Body of pancreas (tissue), 4 donors: Measurements from ENCODE around the gene KIAA0319L. TPM values are rescaled to one million over a fixed set of nuclear protein-coding genes. Genes with fewer than 3 reads are reported as not detected.

Experiments
- ATAC-seq: fragments of 150-250 bp; one replicate; pipeline ENCODE4 v1.9.1; 2016
- DNase-seq, 4 donors: peaks; one replicate each; pipeline ENCODE4 v3.0.0-alpha.2; 2019
- H3K27ac ChIP-seq, 4 donors: fragments of 200-600 bp; sonication (generic); 1 replicate in 3 of 4; 2 replicates in 1 of 4; pipeline versions ENCODE4 v1.5.1 to v1.6.1; 2016 to 2019; ENCODE audit warnings: mild to moderate bottlenecking in 1 of 4, mixed read lengths in 1 of 4, moderate library complexity in 1 of 4
- H3K27me3 ChIP-seq, 2 donors: fragments of 200-600 bp; sonication (generic); one replicate each; pipeline ENCODE4 v1.6.0; 2016; ENCODE audit warnings: mild to moderate bottlenecking in 1 of 2
- H3K36me3 ChIP-seq, 2 donors: fragments of 200-600 bp; sonication (generic); replicated peaks in 1 of 2; 2 replicates each; pipeline ENCODE4 v1.5.1; 2016; ENCODE audit warnings: low read depth in 2 of 2; ENCODE audit not compliant: insufficient read depth in 1 of 2
- H3K4me1 ChIP-seq: fragments of 200-600 bp; sonication (generic); one replicate; pipeline ENCODE4 v1.6.0; 2016
- H3K4me3 ChIP-seq, 2 donors: fragments of 200-600 bp; sonication (generic); 1 replicate in 1 of 2; 2 replicates in 1 of 2; pipeline ENCODE4 v1.5.1; 2016 to 2019
- H3K9me3 ChIP-seq, 3 donors: fragments of 200-600 bp; sonication (generic); 1 replicate in 2 of 3; 2 replicates in 1 of 3; pipeline ENCODE4 v1.5.1; 2016
- POLR2A ChIP-seq, 3 donors: fragments of 450-650 bp; IDR thresholded peaks; one replicate each; pipeline ENCODE4 v1.6.1; 2016; ENCODE audit warnings: antibody characterized with exemption in 3 of 3, mild to moderate bottlenecking in 2 of 3
- WGBS, 2 donors: methylation state at CpG; one replicate each; pipeline ENCODE4 v1.1.5; 2017; 5-methylcytosine and 5-hydroxymethylcytosine counted together
- intact Hi-C: fragments of 100-400 bp; cut with DNase I; formaldehyde crosslinking; loops from one replicate; pipeline ENCODE4 v1.15.1; 2023
- total RNA-seq, 2 donors: library from RNA; depleted of rRNA; stranded (reverse); fragments of >200 nt; gene quantifications; one replicate each; pipeline ENCODE4 v1.1.0, GENCODE V29; 2016
- TF ChIP-seq, protein P1 (sequence below), 7 experiments: fragments of 450-650 bp in 4 of 7; fragments of 200-600 bp in 3 of 7; sonication (generic) in 3 of 7; IDR thresholded peaks; one replicate each; pipeline ENCODE4 v1.5.1; 2016 to 2019; ENCODE audit warnings: antibody characterized with exemption in 7 of 7

The KIAA0319L gene
- total RNA-seq, 2 donors from 2014 or later = 61.0 to 74.5 TPM

DNA sequence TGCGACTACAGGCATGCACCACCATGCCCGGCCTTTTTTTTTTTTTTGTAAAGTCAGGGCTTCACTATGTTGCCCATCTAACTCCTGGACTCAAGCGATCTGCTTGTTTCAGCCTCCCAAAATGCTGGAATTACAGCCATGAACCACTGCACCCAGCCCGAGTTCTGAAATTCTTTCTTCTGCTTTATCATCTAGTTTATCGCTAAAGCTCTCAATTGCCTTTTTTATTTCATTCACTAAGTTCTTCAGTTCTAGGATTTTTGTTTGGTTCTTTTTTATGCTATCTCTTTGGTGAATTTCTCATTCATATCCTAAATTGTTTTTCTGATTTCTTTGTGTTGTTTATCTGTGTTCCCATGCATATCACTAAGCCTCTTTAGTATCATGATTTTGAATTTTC, 27.0 kb downstream of the KIAA0319L start:
- ATAC-seq = no peak

DNA sequence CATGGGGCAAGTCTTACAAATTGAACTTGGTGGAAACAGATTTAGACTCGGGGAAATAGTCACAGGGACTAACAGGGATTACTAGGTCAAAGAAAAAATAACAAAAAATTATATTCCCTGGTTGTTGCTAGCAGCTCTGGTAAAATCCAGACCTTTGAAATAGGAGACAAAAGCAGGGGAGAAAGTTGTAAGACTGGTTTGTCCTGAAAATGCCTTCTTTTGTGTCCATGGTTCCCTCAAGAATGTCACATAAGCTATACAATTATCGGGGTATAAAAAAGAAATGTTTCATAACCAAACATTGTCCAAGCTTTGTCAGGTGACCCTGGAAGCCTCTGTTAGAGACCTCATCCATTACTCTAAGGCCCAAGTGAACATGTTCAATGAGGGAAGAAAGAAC, 33.1 kb downstream of the KIAA0319L start:
- peak overlapping the region in 1 of 4 donors; percentile 17 for H3K27ac ChIP-seq
- TF ChIP-seq, protein P1, sequence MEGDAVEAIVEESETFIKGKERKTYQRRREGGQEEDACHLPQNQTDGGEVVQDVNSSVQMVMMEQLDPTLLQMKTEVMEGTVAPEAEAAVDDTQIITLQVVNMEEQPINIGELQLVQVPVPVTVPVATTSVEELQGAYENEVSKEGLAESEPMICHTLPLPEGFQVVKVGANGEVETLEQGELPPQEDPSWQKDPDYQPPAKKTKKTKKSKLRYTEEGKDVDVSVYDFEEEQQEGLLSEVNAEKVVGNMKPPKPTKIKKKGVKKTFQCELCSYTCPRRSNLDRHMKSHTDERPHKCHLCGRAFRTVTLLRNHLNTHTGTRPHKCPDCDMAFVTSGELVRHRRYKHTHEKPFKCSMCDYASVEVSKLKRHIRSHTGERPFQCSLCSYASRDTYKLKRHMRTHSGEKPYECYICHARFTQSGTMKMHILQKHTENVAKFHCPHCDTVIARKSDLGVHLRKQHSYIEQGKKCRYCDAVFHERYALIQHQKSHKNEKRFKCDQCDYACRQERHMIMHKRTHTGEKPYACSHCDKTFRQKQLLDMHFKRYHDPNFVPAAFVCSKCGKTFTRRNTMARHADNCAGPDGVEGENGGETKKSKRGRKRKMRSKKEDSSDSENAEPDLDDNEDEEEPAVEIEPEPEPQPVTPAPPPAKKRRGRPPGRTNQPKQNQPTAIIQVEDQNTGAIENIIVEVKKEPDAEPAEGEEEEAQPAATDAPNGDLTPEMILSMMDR (IDR thresholded peaks at IDR 0.05) = no peak
- no peak for TF ChIP-seq POLR2A (IDR thresholded peaks at IDR 0.05)
- H3K27me3 ChIP-seq = no peaks in the 10 kb centered on the region
- peaks cover 12% of the 10 kb centered on the region for H3K4me1 ChIP-seq
- no peaks in the 10 kb centered on the region for H3K36me3 ChIP-seq
- DNase-seq (no peak), ATAC-seq (no peak)
- intact Hi-C loops = no loop called here
- no peaks in the 10 kb centered on the region for H3K9me3 ChIP-seq
- H3K4me3 ChIP-seq = no peak overlapping the region
- 46% methylated on average over 2 of the region's 2 CpGs for WGBS, 2 donors

More for the DNA sequence above, 27.0 kb downstream of the KIAA0319L start:
- Histone ChIP-seq H3K27me3 (no peaks in the 10 kb centered on the region), H3K9me3 (no peaks in the 10 kb centered on the region), H3K4me1 (no peaks in the 10 kb centered on the region), H3K36me3 (peaks cover 0 to 5% of the 10 kb centered on the region in 2 donors), H3K4me3 (no peak overlapping the region), H3K27ac (no peak overlapping the region)
- DNase-seq = no peak
- TF ChIP-seq, protein P1 (IDR thresholded peaks at IDR 0.05) = no peak
- no peak for TF ChIP-seq POLR2A (IDR thresholded peaks at IDR 0.05)
- WGBS, 2 donors = 78 to 79% methylated on average over 5 of the region's 5 CpGs
- intact Hi-C loops = no loop called here

DNA sequence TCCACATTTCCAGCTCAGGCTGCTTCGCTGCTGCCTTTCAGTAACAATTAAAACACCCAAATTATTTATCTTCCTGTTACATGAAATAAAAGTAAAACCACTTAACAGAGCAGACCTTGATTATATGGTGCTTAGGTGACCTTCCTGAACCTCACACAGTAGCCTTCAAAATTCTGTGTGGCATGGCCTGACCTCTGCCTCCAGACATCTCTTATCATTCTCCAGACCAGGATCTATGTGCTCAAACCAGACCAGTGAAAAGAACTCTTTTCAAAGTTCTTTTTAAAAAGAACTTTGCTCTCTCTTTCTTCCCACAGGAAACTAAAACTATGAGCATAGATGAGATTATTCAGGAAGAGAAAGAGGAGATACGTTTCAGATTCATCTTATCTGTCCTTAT, 37.8 kb downstream of the KIAA0319L start:
- Histone ChIP-seq H3K9me3 (no peaks in the 10 kb centered on the region), H3K4me1 (peaks cover 6% of the 10 kb centered on the region), H3K27me3 (no peaks in the 10 kb centered on the region), H3K27ac (peak overlapping the region in 1 of 4 donors; percentile 5), H3K4me3 (no peak overlapping the region), H3K36me3 (no peaks in the 10 kb centered on the region)
- WGBS, 2 donors = 60 to 70% methylated on average over 2 of the region's 2 CpGs
- no peak for ATAC-seq
- no peak for DNase-seq
- intact Hi-C loops = no loop called here
- no peak for TF ChIP-seq POLR2A (IDR thresholded peaks at IDR 0.05)
- TF ChIP-seq, protein P1 (IDR thresholded peaks at IDR 0.05) = no peak

DNA sequence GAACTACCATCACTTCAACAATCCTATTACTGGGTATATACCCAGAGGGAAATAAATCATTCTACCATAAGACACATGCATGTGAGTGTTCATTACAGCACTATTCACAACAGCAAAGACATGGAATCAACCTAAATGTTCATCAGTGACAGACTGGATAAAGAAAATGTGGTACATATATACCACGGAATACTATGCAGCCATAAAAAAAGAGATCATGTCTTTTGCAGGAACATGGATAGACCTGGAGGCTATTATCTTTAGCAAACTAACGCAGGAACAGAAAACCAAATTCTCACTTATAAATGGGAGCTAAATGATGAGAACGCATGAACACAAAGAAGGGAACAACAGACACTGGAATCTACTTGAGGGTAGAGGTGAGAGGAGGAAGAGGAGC, 39.0 kb downstream of the KIAA0319L start:
- DNase-seq = no peak
- Histone ChIP-seq H3K27ac (no peak overlapping the region), H3K27me3 (no peaks in the 10 kb centered on the region), H3K9me3 (no peaks in the 10 kb centered on the region), H3K4me3 (no peak overlapping the region), H3K4me1 (no peaks in the 10 kb centered on the region), H3K36me3 (no peaks in the 10 kb centered on the region)
- intact Hi-C loops = no loop called here
- ATAC-seq = no peak
- WGBS, 2 donors = 94 to 96% methylated on average over 3 of the region's 3 CpGs
- no peak for TF ChIP-seq POLR2A (IDR thresholded peaks at IDR 0.05)
- TF ChIP-seq, protein P1 (IDR thresholded peaks at IDR 0.05) = no peak

DNA sequence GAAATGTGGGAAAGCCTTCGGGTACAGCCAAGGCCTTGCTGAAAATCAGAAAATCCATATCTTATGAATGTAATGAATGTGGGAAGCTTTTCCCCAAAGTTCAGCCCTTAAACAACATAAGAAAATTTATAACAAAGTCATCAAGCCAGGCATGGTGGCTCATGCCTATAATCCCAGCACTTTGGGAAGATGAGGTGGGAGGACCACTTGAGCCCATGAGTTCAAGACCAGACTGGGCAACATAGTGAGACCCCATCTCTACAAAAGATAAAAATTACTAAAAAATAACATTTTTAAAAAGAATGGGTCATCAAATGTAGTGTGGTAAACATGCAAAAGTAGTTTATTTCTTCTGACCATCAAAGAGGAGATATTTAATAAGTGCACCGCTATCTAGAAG, 45.9 kb downstream of the KIAA0319L start:
- H3K4me3 ChIP-seq = no peak overlapping the region

More for the DNA sequence above, 45.9 kb downstream of the KIAA0319L start:
- no peaks in the 10 kb centered on the region for H3K36me3 ChIP-seq
- DNase-seq (no peak), ATAC-seq (no peak)
- no peaks in the 10 kb centered on the region for H3K9me3 ChIP-seq
- TF ChIP-seq, protein P1 (IDR thresholded peaks at IDR 0.05) = no peak
- TF ChIP-seq POLR2A (IDR thresholded peaks at IDR 0.05) = no peak
- WGBS, 2 donors = 96 to 100% methylated on average over 2 of the region's 2 CpGs
- peaks cover 36% of the 10 kb centered on the region for H3K4me1 ChIP-seq
- no peak overlapping the region for H3K27ac ChIP-seq
- H3K27me3 ChIP-seq = no peaks in the 10 kb centered on the region
- intact Hi-C loops = no loop called here
